Nephron (organoid): Measurements from ENCODE around the gene ZNF407.

ENCODE experiments used
- H3K27ac Mint-ChIP-seq, 3 experiments: 2 replicates each; pipeline ENCODE4 v1.8.0; 2020; ENCODE audit warnings: mixed read lengths in 3 of 3, mild to moderate bottlenecking in 2 of 3, moderate library complexity in 1 of 3
- H3K27me3 Mint-ChIP-seq: 2 replicates; pipeline ENCODE4 v1.8.0; 2021; ENCODE audit warnings: low read depth, mild to moderate bottlenecking, moderate library complexity, mixed read lengths
- H3K36me3 Mint-ChIP-seq: 2 replicates; pipeline ENCODE4 v1.8.0; 2020; ENCODE audit warnings: low read depth, mixed read lengths
- H3K4me1 Mint-ChIP-seq: 2 replicates; pipeline ENCODE4 v1.8.0; 2020; ENCODE audit warnings: mixed read lengths
- H3K4me3 Mint-ChIP-seq, 3 experiments: 2 replicates each; pipeline ENCODE4 v1.8.0; 2020; ENCODE audit warnings: mild to moderate bottlenecking in 3 of 3, mixed read lengths in 3 of 3, moderate library complexity in 2 of 3
- H3K9me3 Mint-ChIP-seq: 2 replicates; pipeline ENCODE4 v1.8.0; 2020; ENCODE audit warnings: mixed read lengths
- CTCF ChIP-seq, 3 experiments: fragments of 200-600 bp; sonication (generic); IDR thresholded peaks; one replicate each; pipeline ENCODE4 v1.5.0; 2021; ENCODE audit warnings: antibody characterized with exemption in 3 of 3; ENCODE audit not compliant: unreplicated experiment in 3 of 3

Gene ZNF407

GRCh38 chr18:75035928-75036327 is 438.3 kb downstream of the ZNF407 start:
- TF ChIP-seq CTCF (IDR thresholded peaks at IDR 0.05; ENCODE audit: unreplicated experiment in 3 of 3), result no peak
- no peaks in the 10 kb centered on the region for H3K36me3 Mint-ChIP-seq
- no peak overlapping the region for H3K27ac Mint-ChIP-seq
- no peaks in the 10 kb centered on the region for H3K9me3 Mint-ChIP-seq
- H3K27me3 Mint-ChIP-seq, result peaks cover 4% of the 10 kb centered on the region
- peaks cover 10% of the 10 kb centered on the region for H3K4me1 Mint-ChIP-seq
- no peak overlapping the region for H3K4me3 Mint-ChIP-seq

GRCh38 chr18:75036917-75037688 is 439.4 kb downstream of the ZNF407 start:
- TF ChIP-seq CTCF (IDR thresholded peaks at IDR 0.05; ENCODE audit: unreplicated experiment in 3 of 3), result no peak
- H3K9me3 Mint-ChIP-seq, result no peaks in the 10 kb centered on the region
- H3K27me3 Mint-ChIP-seq, result peaks cover 4% of the 10 kb centered on the region
- no peak overlapping the region for H3K4me3 Mint-ChIP-seq
- H3K36me3 Mint-ChIP-seq, result no peaks in the 10 kb centered on the region
- peaks cover 10% of the 10 kb centered on the region for H3K4me1 Mint-ChIP-seq
- no peak overlapping the region for H3K27ac Mint-ChIP-seq

- peaks cover under 1% of the 10 kb centered on the region for H3K9me3 Mint-ChIP-seq
- H3K27me3 Mint-ChIP-seq, result peaks cover 4% of the 10 kb centered on the region
- H3K36me3 Mint-ChIP-seq, result no peaks in the 10 kb centered on the region
- H3K4me3 Mint-ChIP-seq, result no peak overlapping the region
- no peak for TF ChIP-seq CTCF (IDR thresholded peaks at IDR 0.05; ENCODE audit: unreplicated experiment in 3 of 3)
- H3K27ac Mint-ChIP-seq, result no peak overlapping the region
- H3K4me1 Mint-ChIP-seq, result peaks cover 10% of the 10 kb centered on the region
Measured at GRCh38 chr18:75037689-75037955, 440.0 kb downstream of the ZNF407 start.

GRCh38 chr18:75041586-75041985 is 443.9 kb downstream of the ZNF407 start:
- peaks cover 4% of the 10 kb centered on the region for H3K27me3 Mint-ChIP-seq
- no peak overlapping the region for H3K4me3 Mint-ChIP-seq
- H3K9me3 Mint-ChIP-seq, result peaks cover 8% of the 10 kb centered on the region
- H3K4me1 Mint-ChIP-seq, result peaks cover 6% of the 10 kb centered on the region
- TF ChIP-seq CTCF (IDR thresholded peaks at IDR 0.05; ENCODE audit: unreplicated experiment in 3 of 3), result peak in 2 of 3 experiments; percentile 26 to 31
- no peaks in the 10 kb centered on the region for H3K36me3 Mint-ChIP-seq
- H3K27ac Mint-ChIP-seq, result no peak overlapping the region

- H3K4me3 Mint-ChIP-seq, result no peak overlapping the region
- no peak for TF ChIP-seq CTCF (IDR thresholded peaks at IDR 0.05; ENCODE audit: unreplicated experiment in 3 of 3)
- H3K9me3 Mint-ChIP-seq, result peaks cover 8% of the 10 kb centered on the region
- H3K4me1 Mint-ChIP-seq, result peaks cover 18% of the 10 kb centered on the region
- peaks cover 4% of the 10 kb centered on the region for H3K27me3 Mint-ChIP-seq
- no peak overlapping the region for H3K27ac Mint-ChIP-seq
- H3K36me3 Mint-ChIP-seq, result no peaks in the 10 kb centered on the region
Measured at GRCh38 chr18:75043478-75043877, 445.8 kb downstream of the ZNF407 start.

GRCh38 chr18:75044296-75044695 is 446.6 kb downstream of the ZNF407 start:
- Mint-ChIP-seq H3K4me1 (peaks cover 18% of the 10 kb centered on the region), H3K27ac (no peak overlapping the region)
- no peak for TF ChIP-seq CTCF (IDR thresholded peaks at IDR 0.05; ENCODE audit: unreplicated experiment in 3 of 3)

More at GRCh38 chr18:75044296-75044695, 446.6 kb downstream of the ZNF407 start:
- H3K27me3 Mint-ChIP-seq, result peaks cover under 1% of the 10 kb centered on the region
- no peak overlapping the region for H3K4me3 Mint-ChIP-seq
- peaks cover 8% of the 10 kb centered on the region for H3K9me3 Mint-ChIP-seq
- H3K36me3 Mint-ChIP-seq, result no peaks in the 10 kb centered on the region
